ENCODE data around the gene CACNA1S.

Gene CACNA1S

DNA sequence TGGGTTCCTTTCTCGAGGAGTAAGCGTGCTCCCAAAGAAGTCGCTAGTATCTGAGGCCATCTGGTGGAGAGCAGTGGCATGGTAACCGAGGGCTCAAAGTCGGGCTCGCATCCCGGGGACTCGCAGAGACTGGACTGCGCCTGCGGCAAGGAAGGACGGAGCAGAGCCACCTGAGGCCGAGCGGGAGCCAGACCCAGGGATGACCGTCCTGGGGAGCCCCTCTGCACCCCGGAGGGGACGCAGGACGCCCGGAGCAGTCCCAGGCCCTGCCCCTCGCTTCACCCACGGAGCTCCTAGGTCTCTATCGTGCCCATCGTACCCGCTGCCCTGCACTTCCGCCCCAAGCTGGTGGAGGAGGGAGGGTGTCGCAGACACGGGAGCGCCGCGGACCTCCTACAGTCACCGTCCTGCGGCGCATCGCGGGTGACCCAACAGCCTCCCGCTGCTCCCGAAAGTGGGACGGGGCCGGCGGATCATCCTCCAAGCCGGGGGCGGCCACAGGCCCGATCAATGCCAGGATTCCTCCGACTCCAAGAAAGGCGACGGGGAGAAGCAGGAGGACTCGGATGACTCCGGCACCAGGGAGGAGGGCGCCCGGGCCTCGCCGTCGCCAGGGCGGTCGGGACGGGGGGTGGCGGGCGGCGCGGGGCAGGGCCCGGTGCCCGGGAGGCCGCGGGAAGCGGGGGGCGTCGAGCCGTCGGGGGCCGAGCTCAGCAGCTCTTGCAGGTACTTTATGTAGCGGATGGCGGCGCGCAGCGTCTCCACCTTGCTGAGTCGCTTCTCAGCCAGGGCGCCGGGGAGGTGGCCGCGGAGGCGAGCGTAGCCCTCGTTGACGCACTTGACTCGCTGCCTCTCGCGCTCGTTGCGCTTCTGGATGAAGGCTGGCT is 2.3 kb upstream of the CACNA1S start:
- Histone ChIP-seq H3K9me3 (replicated peaks; ENCODE audit: insufficient read depth, low read length) (no peaks in the 10 kb centered on the region), H3K36me3 (replicated peaks; ENCODE audit: insufficient read depth, low read length) (no peaks in the 10 kb centered on the region), H2AFZ (ENCODE audit: low read length) (peak overlapping the region; percentile 90), H3K4me3 (ENCODE audit: low read length) (peak overlapping the region; percentile 61), H3K4me1 (ENCODE audit: low read length) (no peaks in the 10 kb centered on the region), H3K9ac (ENCODE audit: low read length) (peak overlapping the region; percentile 26; the same call in 1 of the 2 replicates), H3F3A (ENCODE audit: insufficient read depth, low read length) (no peaks in the 10 kb centered on the region), H3K27ac (ENCODE audit: low read length) (no peak overlapping the region), H3K4me2 (ENCODE audit: low read depth, low read length) (peak overlapping the region; percentile 94), H3K79me2 (ENCODE audit: low read length) (no peaks in the 10 kb centered on the region), H3K27me3 (replicated peaks; ENCODE audit: insufficient read depth, low read length) (no peaks in the 10 kb centered on the region), H3K9me2 (replicated peaks; ENCODE audit: insufficient read depth, low read length) (no peaks in the 10 kb centered on the region), H4K20me1 (ENCODE audit: insufficient read depth, low read length) (no peaks in the 10 kb centered on the region)
- peak; percentile 89 for DNase-seq
- no peak for TF ChIP-seq EZH2 (optimal IDR thresholded peaks at IDR 0.05; ENCODE audit: low read depth, low read length)
- TF ChIP-seq, protein P1, sequence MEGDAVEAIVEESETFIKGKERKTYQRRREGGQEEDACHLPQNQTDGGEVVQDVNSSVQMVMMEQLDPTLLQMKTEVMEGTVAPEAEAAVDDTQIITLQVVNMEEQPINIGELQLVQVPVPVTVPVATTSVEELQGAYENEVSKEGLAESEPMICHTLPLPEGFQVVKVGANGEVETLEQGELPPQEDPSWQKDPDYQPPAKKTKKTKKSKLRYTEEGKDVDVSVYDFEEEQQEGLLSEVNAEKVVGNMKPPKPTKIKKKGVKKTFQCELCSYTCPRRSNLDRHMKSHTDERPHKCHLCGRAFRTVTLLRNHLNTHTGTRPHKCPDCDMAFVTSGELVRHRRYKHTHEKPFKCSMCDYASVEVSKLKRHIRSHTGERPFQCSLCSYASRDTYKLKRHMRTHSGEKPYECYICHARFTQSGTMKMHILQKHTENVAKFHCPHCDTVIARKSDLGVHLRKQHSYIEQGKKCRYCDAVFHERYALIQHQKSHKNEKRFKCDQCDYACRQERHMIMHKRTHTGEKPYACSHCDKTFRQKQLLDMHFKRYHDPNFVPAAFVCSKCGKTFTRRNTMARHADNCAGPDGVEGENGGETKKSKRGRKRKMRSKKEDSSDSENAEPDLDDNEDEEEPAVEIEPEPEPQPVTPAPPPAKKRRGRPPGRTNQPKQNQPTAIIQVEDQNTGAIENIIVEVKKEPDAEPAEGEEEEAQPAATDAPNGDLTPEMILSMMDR (IDR thresholded peaks at IDR 0.05; ENCODE audit: low read length), result peak; percentile 83

DNA sequence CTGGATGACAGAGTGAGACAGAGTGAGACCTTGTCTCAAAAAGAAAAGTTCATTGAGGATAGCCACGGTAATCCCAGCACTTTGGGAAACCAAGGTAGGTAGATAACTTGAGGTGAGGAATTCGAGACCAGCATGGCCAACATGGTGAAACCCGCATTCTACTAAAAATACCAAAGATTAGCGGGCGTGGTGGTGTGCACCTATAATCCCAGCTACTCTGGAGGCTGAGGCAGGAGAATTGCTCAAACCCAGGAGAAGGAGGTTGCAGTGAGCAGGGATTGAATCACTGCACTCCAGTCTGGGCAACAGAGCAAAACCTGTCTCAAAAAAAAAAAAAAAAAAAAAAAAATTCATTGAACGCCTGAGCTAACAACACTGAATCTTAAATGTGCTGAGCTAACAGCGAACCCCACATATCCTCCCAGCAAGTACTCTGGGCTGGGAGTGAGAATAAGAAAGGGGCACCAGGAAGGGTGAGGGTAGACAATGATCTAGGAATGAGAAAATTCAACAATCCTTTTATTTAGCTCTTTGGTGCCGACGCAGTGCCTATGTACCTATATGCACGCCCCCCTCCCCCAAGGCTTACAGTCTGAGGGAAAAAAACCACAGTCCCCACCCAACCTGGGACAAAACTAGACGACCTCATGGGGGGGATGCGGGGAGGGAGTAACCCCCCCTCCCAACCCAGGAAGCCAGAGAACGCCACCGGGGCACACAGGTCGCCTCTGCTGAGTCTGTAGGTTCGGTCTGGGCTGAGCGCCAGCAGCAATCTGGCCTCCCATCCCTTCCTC is 1.4 kb upstream of the CACNA1S start:
- TF ChIP-seq EZH2 (optimal IDR thresholded peaks at IDR 0.05; ENCODE audit: low read depth, low read length) (no peak), EZH2phosphoT487 (IDR thresholded peaks at IDR 0.05; ENCODE audit: low read length) (no peak)
- TF ChIP-seq, protein P1 (IDR thresholded peaks at IDR 0.05; ENCODE audit: low read length), result no peak
- peak overlapping the region; percentile 61 for H3K4me3 ChIP-seq (ENCODE audit: low read length)
- H3K4me2 ChIP-seq (ENCODE audit: low read depth, low read length), result peak overlapping the region; percentile 94
- H3K9me3 ChIP-seq (replicated peaks; ENCODE audit: insufficient read depth, low read length), result no peaks in the 10 kb centered on the region
- no peak for DNase-seq
- H3K27me3 ChIP-seq (replicated peaks; ENCODE audit: insufficient read depth, low read length), result no peaks in the 10 kb centered on the region
- H3F3A ChIP-seq (ENCODE audit: insufficient read depth, low read length), result no peaks in the 10 kb centered on the region
- no peaks in the 10 kb centered on the region for H3K79me2 ChIP-seq (ENCODE audit: low read length)
- H3K9me2 ChIP-seq (replicated peaks; ENCODE audit: insufficient read depth, low read length), result no peaks in the 10 kb centered on the region
- peak overlapping the region; percentile 90 for H2AFZ ChIP-seq (ENCODE audit: low read length)
- H3K9ac ChIP-seq (ENCODE audit: low read length), result peak overlapping the region; percentile 26; the same call in 1 of the 2 replicates
- H3K27ac ChIP-seq (ENCODE audit: low read length), result no peak overlapping the region
- H3K4me1 ChIP-seq (ENCODE audit: low read length), result no peaks in the 10 kb centered on the region
- H3K36me3 ChIP-seq (replicated peaks; ENCODE audit: insufficient read depth, low read length), result no peaks in the 10 kb centered on the region
- no peaks in the 10 kb centered on the region for H4K20me1 ChIP-seq (ENCODE audit: insufficient read depth, low read length)

DNA sequence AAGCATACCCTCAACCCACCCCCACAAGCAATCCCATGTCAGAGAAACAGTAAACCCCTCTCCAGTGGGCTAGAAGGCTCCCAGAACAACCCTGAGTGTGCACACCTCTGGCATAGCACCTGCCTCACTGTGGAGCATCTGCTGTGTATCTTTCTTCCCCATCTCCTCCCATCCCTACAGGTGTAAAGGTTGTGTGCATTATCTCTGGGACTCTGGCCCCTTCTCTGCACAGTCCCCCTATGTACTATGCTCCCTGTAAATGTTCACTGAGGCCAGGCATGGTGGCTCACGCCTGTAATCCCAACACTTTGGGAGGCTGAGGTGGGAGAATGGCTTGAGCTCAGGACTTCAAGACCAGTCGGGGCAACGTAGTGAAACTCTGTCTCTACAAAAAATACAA is 700 bp upstream of the CACNA1S start:
- Histone ChIP-seq H3K9me2 (replicated peaks; ENCODE audit: insufficient read depth, low read length) (no peaks in the 10 kb centered on the region), H3K36me3 (replicated peaks; ENCODE audit: insufficient read depth, low read length) (no peaks in the 10 kb centered on the region), H3K4me3 (ENCODE audit: low read length) (no peak overlapping the region), H3K27ac (ENCODE audit: low read length) (no peak overlapping the region), H3K9ac (ENCODE audit: low read length) (no peak overlapping the region), H3K4me2 (ENCODE audit: low read depth, low read length) (no peak overlapping the region), H3F3A (ENCODE audit: insufficient read depth, low read length) (no peaks in the 10 kb centered on the region), H2AFZ (ENCODE audit: low read length) (no peak overlapping the region), H3K4me1 (ENCODE audit: low read length) (no peaks in the 10 kb centered on the region), H3K79me2 (ENCODE audit: low read length) (no peaks in the 10 kb centered on the region), H3K9me3 (replicated peaks; ENCODE audit: insufficient read depth, low read length) (no peaks in the 10 kb centered on the region), H4K20me1 (ENCODE audit: insufficient read depth, low read length) (no peaks in the 10 kb centered on the region), H3K27me3 (replicated peaks; ENCODE audit: insufficient read depth, low read length) (no peaks in the 10 kb centered on the region)
- DNase-seq, result no peak
- TF ChIP-seq EZH2 (optimal IDR thresholded peaks at IDR 0.05; ENCODE audit: low read depth, low read length), result no peak
- no peak for TF ChIP-seq EZH2phosphoT487 (IDR thresholded peaks at IDR 0.05; ENCODE audit: low read length)
- TF ChIP-seq, protein P1 (IDR thresholded peaks at IDR 0.05; ENCODE audit: low read length), result no peak

Measured in MM.1S (cell line).